ENCODE data around the gene EXOC4. TPM values are rescaled to one million over a fixed set of nuclear protein-coding genes. Genes with fewer than 3 reads are reported as not detected.

Gene EXOC4
- total and polyA plus RNA-seq, 2 of the 8 experiments (the other 6 are each of a cell fraction or from before 2014, with no cell fraction given): 27.0 to 67.3 TPM

GRCh38 chr7:133433165-133433812, 180.4 kb downstream of the EXOC4 start:
- Histone ChIP-seq H3K27me3 (replicated peaks in 1 of 4; ENCODE audit: control insufficient read depth in 3 of 4, extremely low read depth in 1 of 4, insufficient read depth in 3 of 4, low read length in 3 of 4) (no peaks in the 10 kb centered on the region), H4K91ac (replicated peaks; ENCODE audit: insufficient read length, low read length) (no peak overlapping the region), H3K36me3 (ENCODE audit: control insufficient read depth in 2 of 4, insufficient read depth in 4 of 4, low read length in 3 of 4) (no peaks in the 10 kb centered on the region), H2AK5ac (ENCODE audit: low read depth, low read length) (no peak overlapping the region), H4K5ac (ENCODE audit: insufficient read length, low read depth, low read length) (no peak overlapping the region), H3K4me1 (replicated peaks in 1 of 4; ENCODE audit: control insufficient read depth in 3 of 4, insufficient read depth in 4 of 4, low read length in 3 of 4) (peaks cover 0 to 7% (median 4%) of the 10 kb centered on the region in 4 experiments; a peak in 4 of 7 replicates), H2BK15ac (ENCODE audit: low read length) (no peak overlapping the region), H3K4ac (replicated peaks; ENCODE audit: insufficient read length, low read depth, low read length) (no peak overlapping the region), H4K20me1 (replicated peaks in 1 of 2; ENCODE audit: control insufficient read depth in 1 of 2, insufficient read depth in 2 of 2, low read length in 2 of 2) (no peaks in the 10 kb centered on the region), H3K79me2 (ENCODE audit: control insufficient read depth in 1 of 2, insufficient read depth in 2 of 2, low read length in 2 of 2) (peaks cover 0 to 8% of the 10 kb centered on the region in 2 experiments; a peak in 1 of 4 replicates), H3K56ac (replicated peaks; ENCODE audit: insufficient read length, low read depth, low read length) (no peak overlapping the region), H2BK12ac (ENCODE audit: low read depth, low read length) (no peak overlapping the region), H3K9me3 (ENCODE audit: insufficient read depth in 2 of 2, low read depth in 1 of 2, low read length in 1 of 2) (peaks cover 0 to 5% of the 10 kb centered on the region in 2 experiments; a peak in 1 of 4 replicates), H3K18ac (ENCODE audit: extremely low read depth, low read length) (no peak overlapping the region), H3K27ac (ENCODE audit: low read depth, low read length) (no peak overlapping the region), H3K4me2 (ENCODE audit: insufficient read depth in 1 of 2, low read depth in 2 of 2, low read length in 2 of 2) (no peak overlapping the region), H3K14ac (ENCODE audit: insufficient read length) (no peak overlapping the region), H2BK120ac (replicated peaks; ENCODE audit: low read depth, low read length) (no peak overlapping the region), H3K23me2 (ENCODE audit: low read depth, low read length) (no peaks in the 10 kb centered on the region), H3K79me1 (ENCODE audit: low read depth, low read length) (no peaks in the 10 kb centered on the region; the same call in 1 of the 2 replicates), H2BK5ac (ENCODE audit: low read depth, low read length) (no peak overlapping the region), H3K23ac (ENCODE audit: insufficient read length) (no peak overlapping the region), H2BK20ac (ENCODE audit: low read length) (no peak overlapping the region), H3K4me3 (ENCODE audit: extremely low read depth in 1 of 4, insufficient read depth in 2 of 4, low read depth in 3 of 4, low read length in 4 of 4) (no peak overlapping the region), H2AFZ (ENCODE audit: low read length) (no peak overlapping the region), H4K8ac (ENCODE audit: extremely low read depth, insufficient read depth, low read length) (no peak overlapping the region), H3K9ac (replicated peaks in 1 of 4; ENCODE audit: extremely low read depth in 1 of 4, low read depth in 3 of 4, low read length in 3 of 4) (no peak overlapping the region)
- CTCF ChIA-PET (ENCODE audit: partially characterized antibody): interaction anchor here (0.5 to 4.5 kb wide), 22 partner anchors 10 to 753 kb away, joined by 3 to 23 read pairs (median 4); partner anchors contain the start of gene EXOC4
- FAIRE-seq (no peak), DNase-seq (ENCODE audit: low read depth in 1 of 2, low spot score in 2 of 2) (no peak)
- TF ChIP-seq CREB1 (IDR thresholded peaks at IDR 0.05): no peak
- no peak for TF ChIP-seq NANOG (IDR thresholded peaks at IDR 0.05; ENCODE audit: insufficient read depth, low read depth, low read length, poor library complexity, severe bottlenecking)
- TF ChIP-seq KDM4A (IDR thresholded peaks at IDR 0.05; ENCODE audit: low read depth, low read length, severe bottlenecking): no peak
- no peak for TF ChIP-seq EGR1 (IDR thresholded peaks at IDR 0.05; ENCODE audit: borderline replicate concordance, low read depth, low read length)
- TF ChIP-seq RFX5 (IDR thresholded peaks at IDR 0.05; ENCODE audit: borderline replicate concordance, low read depth, low read length): no peak
- POLR2A ChIA-PET (ENCODE audit: partially characterized antibody): no interaction called here
- 88% methylated on average over 4 of the region's 4 CpGs; no CpG with 5 or more reads in 1 of the 2 experiments for WGBS, 2 experiments (ENCODE audit: extremely low coverage in 1 of 2, insufficient coverage in 1 of 2, insufficient read length in 1 of 2, insufficient replicate concordance in 2 of 2, low coverage in 1 of 2, low lambda C conversion rate in 2 of 2, missing lambda C conversion rate in 1 of 2)
